Measurements from ENCODE around the gene HNRNPH2.

The HNRNPH2 gene

GRCh38 chrX:101399825-101400224, 8.2 kb upstream of the HNRNPH2 start:
- DNase-seq = no peak
- H3K36me3 ChIP-seq = peaks cover 23% of the 10 kb centered on the region
- TF ChIP-seq CTCF (IDR thresholded peaks at IDR 0.05; ENCODE audit: low read depth, low read length) = no peak
- H3K27me3 ChIP-seq (ENCODE audit: insufficient read depth, low read depth, severe bottlenecking) = peaks cover 3% of the 10 kb centered on the region
- no peak overlapping the region for H3K27ac ChIP-seq
- H3K9me3 ChIP-seq (ENCODE audit: severe bottlenecking) = no peaks in the 10 kb centered on the region
- H3K4me3 ChIP-seq (ENCODE audit: low read depth, low read length) = no peak overlapping the region

- peak overlapping the region; percentile 66 for H3K27ac ChIP-seq
- H3K36me3 ChIP-seq = peaks cover 5% of the 10 kb centered on the region
- H3K4me3 ChIP-seq (ENCODE audit: low read depth, low read length) = peak overlapping the region; percentile 61
- TF ChIP-seq CTCF (IDR thresholded peaks at IDR 0.05; ENCODE audit: low read depth, low read length) = no peak
- H3K27me3 ChIP-seq (ENCODE audit: insufficient read depth, low read depth, severe bottlenecking) = no peaks in the 10 kb centered on the region
- DNase-seq = no peak
- no peaks in the 10 kb centered on the region for H3K9me3 ChIP-seq (ENCODE audit: severe bottlenecking)
These were observed 765 bp upstream of the HNRNPH2 start for GRCh38 chrX:101407167-101407747.

- peaks cover 4% of the 10 kb centered on the region for H3K36me3 ChIP-seq
- H3K27ac ChIP-seq = peak overlapping the region; percentile 84
- TF ChIP-seq CTCF (IDR thresholded peaks at IDR 0.05; ENCODE audit: low read depth, low read length) = no peak
- H3K27me3 ChIP-seq (ENCODE audit: insufficient read depth, low read depth, severe bottlenecking) = no peaks in the 10 kb centered on the region
- DNase-seq = no peak
- no peaks in the 10 kb centered on the region for H3K9me3 ChIP-seq (ENCODE audit: severe bottlenecking)
- H3K4me3 ChIP-seq (ENCODE audit: low read depth, low read length) = peak overlapping the region; percentile 73
These were observed 465 bp downstream of the HNRNPH2 start for GRCh38 chrX:101408532-101408841.

- Histone ChIP-seq H3K4me3 (ENCODE audit: low read depth, low read length) (peak overlapping the region; percentile 73), H3K27me3 (ENCODE audit: insufficient read depth, low read depth, severe bottlenecking) (no peaks in the 10 kb centered on the region), H3K36me3 (peaks cover 4% of the 10 kb centered on the region), H3K9me3 (ENCODE audit: severe bottlenecking) (no peaks in the 10 kb centered on the region), H3K27ac (peak overlapping the region; percentile 84)
- no peak for TF ChIP-seq CTCF (IDR thresholded peaks at IDR 0.05; ENCODE audit: low read depth, low read length)
- no peak for DNase-seq
These were observed 1.0 kb downstream of the HNRNPH2 start for GRCh38 chrX:101409043-101409442.

GRCh38 chrX:101410461-101410860, 2.4 kb downstream of the HNRNPH2 start:
- Histone ChIP-seq H3K36me3 (peaks cover 4% of the 10 kb centered on the region), H3K4me3 (ENCODE audit: low read depth, low read length) (no peak overlapping the region), H3K27me3 (ENCODE audit: insufficient read depth, low read depth, severe bottlenecking) (no peaks in the 10 kb centered on the region), H3K27ac (no peak overlapping the region), H3K9me3 (ENCODE audit: severe bottlenecking) (no peaks in the 10 kb centered on the region)
- TF ChIP-seq CTCF (IDR thresholded peaks at IDR 0.05; ENCODE audit: low read depth, low read length) = no peak
- DNase-seq = no peak

- Histone ChIP-seq H3K9me3 (ENCODE audit: severe bottlenecking) (no peaks in the 10 kb centered on the region), H3K27ac (no peak overlapping the region), H3K4me3 (ENCODE audit: low read depth, low read length) (no peak overlapping the region), H3K27me3 (ENCODE audit: insufficient read depth, low read depth, severe bottlenecking) (no peaks in the 10 kb centered on the region), H3K36me3 (peaks cover 4% of the 10 kb centered on the region)
- TF ChIP-seq CTCF (IDR thresholded peaks at IDR 0.05; ENCODE audit: low read depth, low read length) = no peak
- no peak for DNase-seq
These were observed 4.0 kb downstream of the HNRNPH2 start for GRCh38 chrX:101411984-101412383.

Measured in WERI-Rb-1 (cell line).